ENCODE measurements around the gene FBXW7.

FBXW7 gene

DNA sequence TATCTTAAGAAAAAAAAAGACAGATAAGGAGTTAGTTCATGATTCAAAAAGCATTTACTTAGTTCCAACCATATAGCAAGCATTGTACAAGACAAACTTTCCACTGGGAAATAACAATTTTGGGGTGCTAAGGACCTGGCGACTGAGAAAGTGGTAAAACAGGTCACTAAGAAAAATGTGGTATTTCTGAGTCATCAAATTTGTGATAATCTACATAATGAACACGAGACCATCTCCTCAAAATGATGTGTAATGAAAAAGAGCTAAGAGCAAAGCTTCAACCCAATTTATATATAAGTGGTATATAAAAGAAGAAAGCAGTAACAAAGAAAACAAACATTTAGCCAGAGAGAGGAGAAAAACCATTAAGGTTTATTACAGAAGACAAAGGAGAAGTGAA lies 72.3 kb downstream of the FBXW7 start:
- H3K4me1 ChIP-seq (ENCODE audit: control insufficient read depth, insufficient read depth, low read length) = peaks cover 11% of the 10 kb centered on the region
- TF ChIP-seq ZNF433 (tag by site-specific recombination; IDR thresholded peaks at IDR 0.05; ENCODE audit: low read depth) (no peak), ZNF623 (tag by site-specific recombination; IDR thresholded peaks at IDR 0.05) (no peak), HOXD13 (CRISPR knock-in tag; IDR thresholded peaks at IDR 0.05; ENCODE audit: borderline replicate concordance) (no peak), ZNF133 (tag by site-specific recombination; IDR thresholded peaks at IDR 0.05) (no peak), YY2 (tag by site-specific recombination; IDR thresholded peaks at IDR 0.05) (no peak), ZNF404 (tag by site-specific recombination; IDR thresholded peaks at IDR 0.05) (no peak), ZNF792 (tag by site-specific recombination; IDR thresholded peaks at IDR 0.05) (no peak), ZNF146 (tag by site-specific recombination; IDR thresholded peaks at IDR 0.05) (no peak), ZNF121 (tag by site-specific recombination; IDR thresholded peaks at IDR 0.05) (no peak), ZNF571 (tag by site-specific recombination; IDR thresholded peaks at IDR 0.05) (no peak), GLI2 (tag by site-specific recombination; IDR thresholded peaks at IDR 0.05; ENCODE audit: borderline replicate concordance, low read depth) (no peak), KLF10 (tag by site-specific recombination; IDR thresholded peaks at IDR 0.05) (no peak), ZNF112 (tag by site-specific recombination; IDR thresholded peaks at IDR 0.05) (no peak), ZNF157 (tag by site-specific recombination; IDR thresholded peaks at IDR 0.05) (no peak), ZBTB48 (tag by site-specific recombination; IDR thresholded peaks at IDR 0.05) (no peak), ZNF776 (tag by site-specific recombination; IDR thresholded peaks at IDR 0.05; ENCODE audit: borderline replicate concordance) (no peak), ZNF48 (tag by site-specific recombination; IDR thresholded peaks at IDR 0.05) (no peak), SCRT2 (tag by site-specific recombination; IDR thresholded peaks at IDR 0.05) (no peak)
- TF ChIP-seq, protein P1, sequence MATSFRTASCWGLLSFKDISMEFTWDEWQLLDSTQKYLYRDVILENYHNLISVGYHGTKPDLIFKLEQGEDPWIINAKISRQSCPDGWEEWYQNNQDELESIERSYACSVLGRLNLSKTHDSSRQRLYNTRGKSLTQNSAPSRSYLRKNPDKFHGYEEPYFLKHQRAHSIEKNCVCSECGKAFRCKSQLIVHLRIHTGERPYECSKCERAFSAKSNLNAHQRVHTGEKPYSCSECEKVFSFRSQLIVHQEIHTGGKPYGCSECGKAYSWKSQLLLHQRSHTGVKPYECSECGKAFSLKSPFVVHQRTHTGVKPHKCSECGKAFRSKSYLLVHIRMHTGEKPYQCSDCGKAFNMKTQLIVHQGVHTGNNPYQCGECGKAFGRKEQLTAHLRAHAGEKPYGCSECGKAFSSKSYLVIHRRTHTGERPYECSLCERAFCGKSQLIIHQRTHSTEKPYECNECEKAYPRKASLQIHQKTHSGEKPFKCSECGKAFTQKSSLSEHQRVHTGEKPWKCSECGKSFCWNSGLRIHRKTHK (tag by site-specific recombination; IDR thresholded peaks at IDR 0.05) = no peak
- H3K27ac ChIP-seq (ENCODE audit: extremely low read depth, low read depth, low read length) = no peak overlapping the region
- H3K36me3 ChIP-seq (ENCODE audit: control insufficient read depth in 2 of 2, insufficient read depth in 1 of 2, low read length in 2 of 2) = no peaks in the 10 kb centered on the region
- CTCF ChIA-PET = interaction anchor here (0.7 to 0.9 kb wide), 3 partner anchors 37 to 565 kb away, joined by 3 to 5 read pairs (median 3); no protein-coding TSS in a partner anchor
- H3K4me3 ChIP-seq (ENCODE audit: low read depth, low read length) = no peak overlapping the region
- no peaks in the 10 kb centered on the region for H3K9me3 ChIP-seq (ENCODE audit: control insufficient read depth, insufficient read depth, low read depth, low read length)
- POLR2A ChIA-PET = no interaction called here

DNA sequence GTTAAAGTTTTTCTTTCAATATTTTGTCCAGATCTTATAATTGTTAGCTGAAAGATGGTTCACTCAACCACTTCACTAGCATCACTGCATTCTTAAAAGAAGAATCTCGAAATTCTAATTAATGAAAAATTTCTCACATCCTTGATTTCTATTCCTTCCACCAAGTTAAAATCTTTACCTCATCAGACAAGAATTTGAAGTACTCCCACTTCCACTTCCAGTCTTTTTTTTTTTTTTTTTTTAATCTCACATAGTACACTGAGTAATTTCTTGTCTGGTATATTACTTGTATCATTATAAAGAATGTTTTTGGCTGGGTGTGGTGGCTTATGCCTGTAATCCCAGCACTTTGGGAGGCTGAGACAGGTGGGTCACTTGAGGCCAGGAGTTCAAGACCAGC lies 73.2 kb downstream of the FBXW7 start:
- CTCF ChIA-PET = interaction anchor here (0.6 kb wide), 1 partner anchor 8 kb away, joined by 3 read pairs; no protein-coding TSS in a partner anchor
- Histone ChIP-seq H3K36me3 (ENCODE audit: control insufficient read depth in 2 of 2, insufficient read depth in 1 of 2, low read length in 2 of 2) (no peaks in the 10 kb centered on the region), H3K27ac (ENCODE audit: extremely low read depth, low read depth, low read length) (no peak overlapping the region), H3K4me3 (ENCODE audit: low read depth, low read length) (no peak overlapping the region), H3K4me1 (ENCODE audit: control insufficient read depth, insufficient read depth, low read length) (peaks cover 11% of the 10 kb centered on the region), H3K9me3 (ENCODE audit: control insufficient read depth, insufficient read depth, low read depth, low read length) (no peaks in the 10 kb centered on the region)
- POLR2A ChIA-PET = no interaction called here
- TF ChIP-seq, protein P2, sequence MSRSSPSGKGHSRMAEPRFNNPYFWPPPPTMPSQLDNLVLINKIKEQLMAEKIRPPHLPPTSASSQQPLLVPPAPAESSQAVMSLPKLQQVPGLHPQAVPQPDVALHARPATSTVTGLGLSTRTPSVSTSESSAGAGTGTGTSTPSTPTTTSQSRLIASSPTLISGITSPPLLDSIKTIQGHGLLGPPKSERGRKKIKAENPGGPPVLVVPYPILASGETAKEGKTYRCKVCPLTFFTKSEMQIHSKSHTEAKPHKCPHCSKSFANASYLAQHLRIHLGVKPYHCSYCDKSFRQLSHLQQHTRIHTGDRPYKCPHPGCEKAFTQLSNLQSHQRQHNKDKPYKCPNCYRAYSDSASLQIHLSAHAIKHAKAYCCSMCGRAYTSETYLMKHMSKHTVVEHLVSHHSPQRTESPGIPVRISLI (tag by site-specific recombination; IDR thresholded peaks at IDR 0.05) = 0 out of 2 replicates have a peak, but pooled peaks have one; percentile 35
- no peak for TF ChIP-seq ZNF670 (tag by site-specific recombination; IDR thresholded peaks at IDR 0.05; ENCODE audit: low read depth)

DNA sequence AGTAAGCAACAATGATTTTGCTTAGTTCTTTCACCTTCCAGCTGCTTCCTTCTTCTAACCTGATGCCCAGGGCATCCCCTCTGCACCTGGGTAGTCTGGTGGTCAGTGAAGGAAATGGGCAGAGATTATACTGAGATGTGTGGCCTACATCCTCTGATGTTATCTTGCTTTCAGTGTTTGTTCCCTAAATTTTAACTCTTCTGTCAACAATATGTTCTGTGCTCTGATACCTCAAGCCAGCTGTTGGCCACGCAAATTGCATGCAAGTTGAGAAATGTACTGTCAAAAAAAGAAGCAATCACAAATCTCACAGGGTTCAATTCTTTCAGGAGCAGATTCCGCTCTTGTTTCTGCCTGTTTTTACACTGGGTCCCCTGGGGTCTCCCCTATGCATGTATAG lies 73.8 kb downstream of the FBXW7 start:
- Histone ChIP-seq H3K27ac (ENCODE audit: extremely low read depth, low read depth, low read length) (no peak overlapping the region), H3K4me3 (ENCODE audit: low read depth, low read length) (no peak overlapping the region), H3K9me3 (ENCODE audit: control insufficient read depth, insufficient read depth, low read depth, low read length) (no peaks in the 10 kb centered on the region), H3K4me1 (ENCODE audit: control insufficient read depth, insufficient read depth, low read length) (peaks cover 11% of the 10 kb centered on the region), H3K36me3 (ENCODE audit: control insufficient read depth in 2 of 2, insufficient read depth in 1 of 2, low read length in 2 of 2) (no peaks in the 10 kb centered on the region)
- ChIA-PET POLR2A (no interaction called here), CTCF (interaction anchor here (0.6 kb wide), 1 partner anchor 7 kb away, joined by 3 read pairs; no protein-coding TSS in a partner anchor)
- no peak for TF ChIP-seq ZNF600 (tag by site-specific recombination; IDR thresholded peaks at IDR 0.05)
- TF ChIP-seq ZXDB (tag by site-specific recombination; IDR thresholded peaks at IDR 0.05) = no peak
- TF ChIP-seq, protein P3, sequence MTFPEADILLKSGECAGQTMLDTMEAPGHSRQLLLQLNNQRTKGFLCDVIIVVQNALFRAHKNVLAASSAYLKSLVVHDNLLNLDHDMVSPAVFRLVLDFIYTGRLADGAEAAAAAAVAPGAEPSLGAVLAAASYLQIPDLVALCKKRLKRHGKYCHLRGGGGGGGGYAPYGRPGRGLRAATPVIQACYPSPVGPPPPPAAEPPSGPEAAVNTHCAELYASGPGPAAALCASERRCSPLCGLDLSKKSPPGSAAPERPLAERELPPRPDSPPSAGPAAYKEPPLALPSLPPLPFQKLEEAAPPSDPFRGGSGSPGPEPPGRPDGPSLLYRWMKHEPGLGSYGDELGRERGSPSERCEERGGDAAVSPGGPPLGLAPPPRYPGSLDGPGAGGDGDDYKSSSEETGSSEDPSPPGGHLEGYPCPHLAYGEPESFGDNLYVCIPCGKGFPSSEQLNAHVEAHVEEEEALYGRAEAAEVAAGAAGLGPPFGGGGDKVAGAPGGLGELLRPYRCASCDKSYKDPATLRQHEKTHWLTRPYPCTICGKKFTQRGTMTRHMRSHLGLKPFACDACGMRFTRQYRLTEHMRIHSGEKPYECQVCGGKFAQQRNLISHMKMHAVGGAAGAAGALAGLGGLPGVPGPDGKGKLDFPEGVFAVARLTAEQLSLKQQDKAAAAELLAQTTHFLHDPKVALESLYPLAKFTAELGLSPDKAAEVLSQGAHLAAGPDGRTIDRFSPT (tag by site-specific recombination; IDR thresholded peaks at IDR 0.05) = no peak
- no peak for TF ChIP-seq ZFP41 (tag by site-specific recombination; IDR thresholded peaks at IDR 0.05; ENCODE audit: borderline replicate concordance)
